ENCODE results near the gene NSUN3. TPM values are rescaled to one million over a fixed set of nuclear protein-coding genes. Genes with fewer than 3 reads are reported as not detected.

NSUN3 gene
- total and polyA plus RNA-seq, 4 donors = 8.5 to 33.8 (median 13.5) TPM

DNA sequence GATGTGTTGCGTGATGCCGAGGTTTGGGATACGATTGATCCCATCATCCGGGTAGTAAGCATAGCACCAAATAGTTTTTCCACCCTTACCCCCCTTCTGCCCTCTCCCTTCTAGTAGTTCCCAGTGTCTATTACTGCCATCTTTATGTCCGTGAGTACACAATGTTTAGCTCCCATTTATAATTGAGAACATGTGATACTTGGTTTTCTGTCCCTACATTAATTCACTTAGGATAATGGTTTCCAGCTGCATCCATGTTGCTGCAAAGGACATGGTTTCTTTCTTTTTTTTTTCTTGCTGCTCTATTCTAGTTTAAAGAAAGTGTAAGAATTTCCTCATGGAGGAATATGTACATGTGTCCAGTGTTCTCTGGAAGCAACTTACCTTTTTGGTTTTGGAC lies 51.8 kb downstream of the NSUN3 start:
- H3K9me3 ChIP-seq (ENCODE audit: control insufficient read depth, insufficient read depth, low read length) = no peaks in the 10 kb centered on the region
- H3K4me3 ChIP-seq (ENCODE audit: low read depth, low read length) = no peak overlapping the region
- WGBS (ENCODE audit: insufficient coverage) = no CpG with 5 or more reads among the region's 5 CpGs
- no peak overlapping the region for H3K27ac ChIP-seq (ENCODE audit: low read depth, low read length)
- DNase-seq (ENCODE audit: low read depth in 4 of 6, low spot score in 6 of 6) = no peak
- no peaks in the 10 kb centered on the region for H3K4me1 ChIP-seq (ENCODE audit: control insufficient read depth, insufficient read depth, low read length)
- no peaks in the 10 kb centered on the region for H3K36me3 ChIP-seq (ENCODE audit: control insufficient read depth, insufficient read depth, low read length)
- H3K27me3 ChIP-seq (ENCODE audit: control insufficient read depth, insufficient read depth, low read length) = no peaks in the 10 kb centered on the region

DNA sequence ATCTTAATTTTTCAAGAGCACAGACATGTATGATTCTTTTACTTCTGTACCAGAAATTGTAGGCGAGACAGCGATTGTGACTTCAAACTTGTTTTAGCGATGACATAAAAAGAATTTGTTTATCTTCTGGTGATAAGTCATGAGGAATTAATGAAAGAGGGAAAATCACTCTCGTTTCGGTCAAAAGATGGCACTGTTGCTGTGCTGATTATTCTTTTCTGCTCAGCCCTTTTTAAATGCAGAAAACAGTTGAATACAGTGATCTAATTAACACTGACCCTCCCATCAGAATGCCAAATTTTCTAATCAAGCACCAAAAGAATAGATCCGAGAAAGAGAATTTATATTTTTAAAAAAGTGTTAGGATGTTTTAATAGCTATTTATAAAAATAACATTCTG lies 52.6 kb downstream of the NSUN3 start:
- no peaks in the 10 kb centered on the region for H3K27me3 ChIP-seq (ENCODE audit: control insufficient read depth, insufficient read depth, low read length)
- no peaks in the 10 kb centered on the region for H3K4me1 ChIP-seq (ENCODE audit: control insufficient read depth, insufficient read depth, low read length)
- no peaks in the 10 kb centered on the region for H3K9me3 ChIP-seq (ENCODE audit: control insufficient read depth, insufficient read depth, low read length)
- H3K36me3 ChIP-seq (ENCODE audit: control insufficient read depth, insufficient read depth, low read length) = no peaks in the 10 kb centered on the region
- WGBS (ENCODE audit: insufficient coverage) = 48% methylated on average over 3 of the region's 6 CpGs
- peak; percentile 35 to 91 (median 60) for DNase-seq (ENCODE audit: low read depth in 4 of 6, low spot score in 6 of 6)
- H3K4me3 ChIP-seq (ENCODE audit: low read depth, low read length) = no peak overlapping the region
- no peak overlapping the region for H3K27ac ChIP-seq (ENCODE audit: low read depth, low read length)

DNA sequence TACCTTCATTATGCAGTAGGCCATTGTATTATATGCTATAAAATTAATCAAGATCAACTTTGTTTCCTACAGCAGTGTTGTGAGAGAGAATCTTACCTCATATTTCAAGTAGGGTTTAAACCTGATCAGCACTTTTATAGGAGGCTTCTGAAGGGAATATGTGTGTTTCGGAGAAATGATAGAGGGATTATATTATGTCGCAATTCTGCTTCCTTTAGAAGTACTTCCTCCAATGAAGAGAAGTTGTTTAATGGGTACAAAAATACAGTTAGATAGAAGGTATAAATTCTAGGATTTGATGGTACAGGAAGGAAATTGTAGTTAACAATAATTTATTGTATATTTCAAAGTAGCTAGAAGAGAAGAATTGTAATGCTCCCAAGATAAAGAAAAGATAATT lies 54.9 kb downstream of the NSUN3 start:
- no peak for DNase-seq (ENCODE audit: low read depth in 4 of 6, low spot score in 6 of 6)
- WGBS (ENCODE audit: insufficient coverage) = no CpG with 5 or more reads among the region's 2 CpGs
- Histone ChIP-seq H3K36me3 (ENCODE audit: control insufficient read depth, insufficient read depth, low read length) (no peaks in the 10 kb centered on the region), H3K27ac (ENCODE audit: low read depth, low read length) (no peak overlapping the region), H3K9me3 (ENCODE audit: control insufficient read depth, insufficient read depth, low read length) (no peaks in the 10 kb centered on the region), H3K4me1 (ENCODE audit: control insufficient read depth, insufficient read depth, low read length) (no peaks in the 10 kb centered on the region), H3K4me3 (ENCODE audit: low read depth, low read length) (no peak overlapping the region), H3K27me3 (ENCODE audit: control insufficient read depth, insufficient read depth, low read length) (no peaks in the 10 kb centered on the region)

DNA sequence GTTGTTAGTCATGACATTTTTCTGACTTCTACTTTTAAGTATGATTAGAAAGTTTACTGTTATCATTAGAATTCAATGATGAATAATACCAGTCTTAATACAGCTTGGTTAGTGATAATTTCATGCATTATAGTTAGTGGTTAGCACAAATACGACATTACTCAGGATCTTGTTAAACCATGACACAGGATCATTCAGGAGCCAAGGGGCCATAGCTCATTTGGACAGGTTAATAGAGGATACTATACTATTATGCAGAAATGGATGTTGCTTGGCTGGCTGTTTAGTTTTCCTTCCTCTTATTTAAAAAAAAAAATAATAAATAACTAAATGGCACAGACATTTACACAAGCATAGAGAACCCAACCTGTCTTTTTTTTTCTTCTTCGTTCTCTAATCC lies 55.5 kb downstream of the NSUN3 start:
- no peak for DNase-seq (ENCODE audit: low read depth in 4 of 6, low spot score in 6 of 6)
- H3K36me3 ChIP-seq (ENCODE audit: control insufficient read depth, insufficient read depth, low read length) = no peaks in the 10 kb centered on the region
- H3K9me3 ChIP-seq (ENCODE audit: control insufficient read depth, insufficient read depth, low read length) = no peaks in the 10 kb centered on the region
- H3K4me3 ChIP-seq (ENCODE audit: low read depth, low read length) = no peak overlapping the region
- H3K4me1 ChIP-seq (ENCODE audit: control insufficient read depth, insufficient read depth, low read length) = no peaks in the 10 kb centered on the region
- no CpG with 5 or more reads among the region's 2 CpGs for WGBS (ENCODE audit: insufficient coverage)
- no peaks in the 10 kb centered on the region for H3K27me3 ChIP-seq (ENCODE audit: control insufficient read depth, insufficient read depth, low read length)
- H3K27ac ChIP-seq (ENCODE audit: low read depth, low read length) = no peak overlapping the region

DNA sequence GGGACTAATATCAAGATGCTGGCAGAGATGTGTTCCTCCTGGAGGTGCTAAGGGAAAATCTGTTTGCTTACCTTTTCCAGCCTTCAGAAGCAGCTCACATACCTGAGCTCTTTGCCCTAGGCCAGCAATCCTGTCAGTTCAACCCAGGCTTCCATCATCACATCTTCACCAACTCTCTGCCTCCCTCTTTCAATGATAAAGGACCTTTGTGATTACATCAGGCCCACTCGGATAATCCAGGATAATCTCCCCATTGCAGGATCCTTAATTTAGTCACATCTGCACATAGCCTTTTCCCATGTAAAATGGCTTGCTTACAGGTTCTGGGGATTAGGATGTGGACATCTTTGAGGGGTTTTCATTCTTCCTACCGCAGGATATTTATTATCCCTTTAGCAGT lies 58.3 kb downstream of the NSUN3 start:
- H3K36me3 ChIP-seq (ENCODE audit: control insufficient read depth, insufficient read depth, low read length) = no peaks in the 10 kb centered on the region
- H3K27me3 ChIP-seq (ENCODE audit: control insufficient read depth, insufficient read depth, low read length) = no peaks in the 10 kb centered on the region
- no CpG with 5 or more reads among the region's 2 CpGs for WGBS (ENCODE audit: insufficient coverage)
- no peak overlapping the region for H3K27ac ChIP-seq (ENCODE audit: low read depth, low read length)
- no peaks in the 10 kb centered on the region for H3K9me3 ChIP-seq (ENCODE audit: control insufficient read depth, insufficient read depth, low read length)
- H3K4me3 ChIP-seq (ENCODE audit: low read depth, low read length) = no peak overlapping the region
- DNase-seq (ENCODE audit: low read depth in 4 of 6, low spot score in 6 of 6) = no peak
- H3K4me1 ChIP-seq (ENCODE audit: control insufficient read depth, insufficient read depth, low read length) = no peaks in the 10 kb centered on the region

DNA sequence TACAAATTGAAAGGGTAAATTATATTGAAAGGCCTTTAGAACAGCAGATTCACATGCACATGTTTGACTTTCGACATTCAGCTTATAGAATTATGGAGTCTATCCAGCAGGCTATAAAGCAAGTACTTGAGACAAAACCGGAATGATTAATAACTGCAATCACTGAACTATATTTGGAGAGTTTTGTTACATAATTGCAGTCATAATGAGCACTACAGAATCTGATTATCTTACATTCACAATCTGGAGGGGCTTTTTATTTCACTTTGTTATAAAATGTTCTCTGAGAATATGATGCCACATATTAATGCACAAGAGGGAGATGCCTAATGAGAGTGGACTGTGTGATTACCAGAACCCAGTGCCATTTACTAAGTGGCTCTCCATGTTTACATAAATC lies 64.3 kb downstream of the NSUN3 start:
- no CpG with 5 or more reads among the region's 2 CpGs for WGBS (ENCODE audit: insufficient coverage)
- Histone ChIP-seq H3K4me3 (ENCODE audit: low read depth, low read length) (no peak overlapping the region), H3K4me1 (ENCODE audit: control insufficient read depth, insufficient read depth, low read length) (no peaks in the 10 kb centered on the region), H3K36me3 (ENCODE audit: control insufficient read depth, insufficient read depth, low read length) (no peaks in the 10 kb centered on the region), H3K27me3 (ENCODE audit: control insufficient read depth, insufficient read depth, low read length) (no peaks in the 10 kb centered on the region), H3K27ac (ENCODE audit: low read depth, low read length) (no peak overlapping the region), H3K9me3 (ENCODE audit: control insufficient read depth, insufficient read depth, low read length) (no peaks in the 10 kb centered on the region)
- peak in 2 of 6 donors; percentile 16 to 71 for DNase-seq (ENCODE audit: low read depth in 4 of 6, low spot score in 6 of 6)

DNA sequence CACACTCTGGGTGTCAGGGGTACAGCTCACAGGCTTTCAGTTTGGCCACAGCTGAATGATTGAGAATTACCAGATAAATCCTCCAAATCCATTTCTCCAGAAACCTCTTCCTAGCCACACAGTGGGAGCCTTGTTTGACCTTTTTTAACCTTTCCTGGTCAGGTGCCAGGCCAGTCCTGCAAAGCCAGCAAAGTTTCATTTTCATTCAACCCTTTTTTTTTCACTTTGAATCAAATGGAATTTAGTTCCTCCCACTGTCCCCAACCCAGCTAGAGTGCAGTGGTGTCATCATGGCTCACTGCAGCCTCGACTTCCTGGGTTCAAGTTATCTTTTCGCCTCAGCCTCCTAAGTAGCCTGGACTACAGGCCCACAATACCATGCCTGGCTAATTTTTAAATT lies 67.8 kb downstream of the NSUN3 start:
- no peaks in the 10 kb centered on the region for H3K27me3 ChIP-seq (ENCODE audit: control insufficient read depth, insufficient read depth, low read length)
- no peak overlapping the region for H3K27ac ChIP-seq (ENCODE audit: low read depth, low read length)
- DNase-seq (ENCODE audit: low read depth in 4 of 6, low spot score in 6 of 6) = no peak
- no peak overlapping the region for H3K4me3 ChIP-seq (ENCODE audit: low read depth, low read length)
- no peaks in the 10 kb centered on the region for H3K9me3 ChIP-seq (ENCODE audit: control insufficient read depth, insufficient read depth, low read length)
- WGBS (ENCODE audit: insufficient coverage) = no CpG with 5 or more reads among the region's 2 CpGs
- no peaks in the 10 kb centered on the region for H3K36me3 ChIP-seq (ENCODE audit: control insufficient read depth, insufficient read depth, low read length)
- H3K4me1 ChIP-seq (ENCODE audit: control insufficient read depth, insufficient read depth, low read length) = no peaks in the 10 kb centered on the region

DNA sequence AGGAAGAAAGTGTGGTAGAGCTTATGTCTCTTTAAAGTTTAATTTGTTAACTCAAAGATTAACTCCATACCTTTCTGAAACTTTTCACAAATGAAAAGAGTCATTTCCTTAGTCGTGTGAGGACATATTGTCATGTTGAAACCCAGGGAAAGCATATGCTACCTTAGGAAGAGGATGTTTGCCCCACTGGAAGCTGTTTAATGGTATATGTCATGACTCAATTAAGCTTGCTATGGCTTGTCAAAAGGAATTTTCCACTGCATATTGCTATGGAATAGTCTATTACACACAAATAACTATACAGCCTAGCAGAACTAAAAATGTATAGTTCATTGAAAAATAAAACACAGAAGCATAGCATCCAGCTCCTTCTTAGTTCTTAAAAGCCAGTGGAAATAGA lies 69.9 kb downstream of the NSUN3 start:
- Histone ChIP-seq H3K27ac (ENCODE audit: low read depth, low read length) (no peak overlapping the region), H3K4me1 (ENCODE audit: control insufficient read depth, insufficient read depth, low read length) (no peaks in the 10 kb centered on the region), H3K4me3 (ENCODE audit: low read depth, low read length) (no peak overlapping the region), H3K9me3 (ENCODE audit: control insufficient read depth, insufficient read depth, low read length) (no peaks in the 10 kb centered on the region), H3K27me3 (ENCODE audit: control insufficient read depth, insufficient read depth, low read length) (no peaks in the 10 kb centered on the region), H3K36me3 (ENCODE audit: control insufficient read depth, insufficient read depth, low read length) (no peaks in the 10 kb centered on the region)
- no CpG with 5 or more reads among the region's 1 CpG for WGBS (ENCODE audit: insufficient coverage)
- DNase-seq (ENCODE audit: low read depth in 4 of 6, low spot score in 6 of 6) = no peak

DNA sequence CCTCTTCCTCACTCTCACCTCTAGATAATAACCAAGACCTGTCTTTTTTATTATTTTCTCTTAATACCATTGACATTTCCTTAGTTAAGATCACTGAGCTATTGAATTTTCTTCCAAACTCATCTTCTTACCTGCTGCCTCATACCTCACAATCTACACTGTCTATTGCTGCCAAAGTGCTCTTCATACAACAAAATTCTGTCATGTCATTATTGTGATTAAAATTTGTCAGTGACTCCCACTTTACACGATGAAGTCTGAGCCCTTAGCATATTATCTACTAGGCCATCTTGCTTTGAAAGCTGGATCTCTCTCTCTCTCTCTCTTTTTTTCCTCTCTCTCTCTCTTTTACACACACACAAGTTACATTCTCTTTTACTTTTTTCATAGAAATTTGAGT lies 73.3 kb downstream of the NSUN3 start:
- Histone ChIP-seq H3K27ac (ENCODE audit: low read depth, low read length) (no peak overlapping the region), H3K36me3 (ENCODE audit: control insufficient read depth, insufficient read depth, low read length) (no peaks in the 10 kb centered on the region), H3K27me3 (ENCODE audit: control insufficient read depth, insufficient read depth, low read length) (no peaks in the 10 kb centered on the region), H3K4me1 (ENCODE audit: control insufficient read depth, insufficient read depth, low read length) (no peaks in the 10 kb centered on the region), H3K9me3 (ENCODE audit: control insufficient read depth, insufficient read depth, low read length) (no peaks in the 10 kb centered on the region), H3K4me3 (ENCODE audit: low read depth, low read length) (no peak overlapping the region)
- DNase-seq (ENCODE audit: low read depth in 4 of 6, low spot score in 6 of 6) = no peak
- no CpG with 5 or more reads among the region's 1 CpG for WGBS (ENCODE audit: insufficient coverage)

DNA sequence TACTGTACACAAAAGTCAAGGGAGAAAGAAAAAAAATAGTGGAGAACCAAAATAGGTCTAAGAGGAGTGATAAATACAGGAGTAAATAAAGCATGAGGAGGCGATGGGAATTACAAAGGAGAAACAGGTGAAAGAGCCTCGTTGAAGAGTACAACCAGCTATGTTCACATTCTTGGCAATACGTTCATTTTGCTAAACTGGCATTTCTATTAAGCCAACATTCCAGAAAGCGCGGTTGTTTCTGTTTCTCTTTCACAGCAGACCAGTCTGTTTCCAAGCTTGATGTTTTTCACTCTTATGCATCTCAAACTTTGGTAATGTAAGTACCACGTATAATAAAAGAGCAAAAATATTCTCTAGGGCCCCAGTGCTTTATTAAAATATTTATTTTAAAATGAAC lies 74.5 kb downstream of the NSUN3 start:
- H3K4me1 ChIP-seq (ENCODE audit: control insufficient read depth, insufficient read depth, low read length) = no peaks in the 10 kb centered on the region
- H3K27ac ChIP-seq (ENCODE audit: low read depth, low read length) = no peak overlapping the region
- DNase-seq (ENCODE audit: low read depth in 4 of 6, low spot score in 6 of 6) = peak in 2 of 6 donors; percentile 33 to 51
- no peaks in the 10 kb centered on the region for H3K36me3 ChIP-seq (ENCODE audit: control insufficient read depth, insufficient read depth, low read length)
- H3K27me3 ChIP-seq (ENCODE audit: control insufficient read depth, insufficient read depth, low read length) = no peaks in the 10 kb centered on the region
- no CpG with 5 or more reads among the region's 6 CpGs for WGBS (ENCODE audit: insufficient coverage)
- H3K9me3 ChIP-seq (ENCODE audit: control insufficient read depth, insufficient read depth, low read length) = no peaks in the 10 kb centered on the region
- H3K4me3 ChIP-seq (ENCODE audit: low read depth, low read length) = no peak overlapping the region

Measured in spinal cord (tissue), 10 donors.